ENCODE measurements around the gene SNAP47. TPM values are rescaled to one million over a fixed set of nuclear protein-coding genes. Genes with fewer than 3 reads are reported as not detected.

Gene SNAP47
- total and polyA plus RNA-seq, 9 of the 15 experiments (the other 6 are each of a cell fraction or from before 2014, with no cell fraction given) = 2.5 to 41.3 (median 32.6) TPM

DNA sequence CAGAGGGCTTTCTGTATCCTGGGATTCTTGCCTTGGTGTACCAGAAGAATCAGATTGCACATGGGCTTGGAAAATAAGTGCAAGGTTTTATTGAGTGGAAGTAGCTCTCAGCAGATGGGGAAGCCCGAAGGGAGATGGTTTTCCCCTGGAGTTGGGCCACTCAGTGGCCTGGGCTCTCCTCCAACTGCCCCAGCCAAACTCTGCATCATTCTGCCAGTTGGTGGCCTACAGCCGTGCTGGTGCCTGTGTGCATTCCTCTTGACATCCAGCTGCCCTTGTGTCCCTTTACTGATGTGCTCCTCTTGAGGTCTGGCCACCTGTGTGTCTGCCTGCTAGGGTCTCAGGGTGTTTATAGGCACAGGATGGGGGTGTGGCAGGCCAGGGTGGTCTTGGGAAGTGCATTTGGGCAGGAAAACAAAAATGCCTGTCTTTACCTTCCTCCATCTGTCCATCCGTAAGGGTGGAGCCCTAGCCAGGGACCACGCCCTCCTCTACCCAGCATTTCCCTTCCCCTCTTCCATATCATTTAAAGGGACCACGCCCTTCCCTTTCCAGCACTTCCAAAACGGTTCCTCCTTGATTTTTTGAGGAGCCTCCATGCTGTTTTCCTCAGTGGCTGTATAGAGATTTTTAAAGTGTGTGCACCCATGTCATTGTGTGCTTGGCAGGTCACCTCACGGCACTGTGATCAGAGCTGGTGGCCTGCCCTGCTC is 18.9 kb downstream of the SNAP47 start (continued):
- TF ChIP-seq KLF13 (tag; IDR thresholded peaks at IDR 0.05; ENCODE audit: borderline replicate concordance, low read depth) (0 out of 2 replicates have a peak, but pooled peaks have one; percentile 19), HEY1 (CRISPR knock-in tag; IDR thresholded peaks at IDR 0.05; ENCODE audit: borderline replicate concordance) (no peak), DLX4 (CRISPR knock-in tag; IDR thresholded peaks at IDR 0.05) (no peak)
- TF ChIP-seq, protein P1, sequence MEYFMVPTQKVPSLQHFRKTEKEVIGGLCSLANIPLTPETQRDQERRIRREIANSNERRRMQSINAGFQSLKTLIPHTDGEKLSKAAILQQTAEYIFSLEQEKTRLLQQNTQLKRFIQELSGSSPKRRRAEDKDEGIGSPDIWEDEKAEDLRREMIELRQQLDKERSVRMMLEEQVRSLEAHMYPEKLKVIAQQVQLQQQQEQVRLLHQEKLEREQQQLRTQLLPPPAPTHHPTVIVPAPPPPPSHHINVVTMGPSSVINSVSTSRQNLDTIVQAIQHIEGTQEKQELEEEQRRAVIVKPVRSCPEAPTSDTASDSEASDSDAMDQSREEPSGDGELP (CRISPR knock-in tag; IDR thresholded peaks at IDR 0.05; ENCODE audit: borderline replicate concordance) = no peak
- TF ChIP-seq, protein P2, sequence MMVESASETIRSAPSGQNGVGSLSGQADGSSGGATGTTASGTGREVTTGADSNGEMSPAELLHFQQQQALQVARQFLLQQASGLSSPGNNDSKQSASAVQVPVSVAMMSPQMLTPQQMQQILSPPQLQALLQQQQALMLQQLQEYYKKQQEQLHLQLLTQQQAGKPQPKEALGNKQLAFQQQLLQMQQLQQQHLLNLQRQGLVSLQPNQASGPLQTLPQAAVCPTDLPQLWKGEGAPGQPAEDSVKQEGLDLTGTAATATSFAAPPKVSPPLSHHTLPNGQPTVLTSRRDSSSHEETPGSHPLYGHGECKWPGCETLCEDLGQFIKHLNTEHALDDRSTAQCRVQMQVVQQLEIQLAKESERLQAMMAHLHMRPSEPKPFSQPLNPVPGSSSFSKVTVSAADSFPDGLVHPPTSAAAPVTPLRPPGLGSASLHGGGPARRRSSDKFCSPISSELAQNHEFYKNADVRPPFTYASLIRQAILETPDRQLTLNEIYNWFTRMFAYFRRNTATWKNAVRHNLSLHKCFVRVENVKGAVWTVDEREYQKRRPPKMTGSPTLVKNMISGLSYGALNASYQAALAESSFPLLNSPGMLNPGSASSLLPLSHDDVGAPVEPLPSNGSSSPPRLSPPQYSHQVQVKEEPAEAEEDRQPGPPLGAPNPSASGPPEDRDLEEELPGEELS (CRISPR knock-in tag; IDR thresholded peaks at IDR 0.05; ENCODE audit: borderline replicate concordance) = no peak
